CD4-positive, alpha-beta T cell (primary cell): ENCODE data around the gene DAZL. TPM values are rescaled to one million over a fixed set of nuclear protein-coding genes. Genes with fewer than 3 reads are reported as not detected.

Source experiments
- ATAC-seq: fragments of 200-7000 bp; cut with Tn5 transposase; one replicate; pipeline ENCODE4 v1.10.0; 2022; ENCODE audit warnings: mild to moderate bottlenecking; ENCODE audit not compliant: poor library complexity
- CTCF ChIA-PET: fragments of 350-600 bp; sonication (Branson Sonifier 250); formaldehyde crosslinking; loops from one replicate; lab custom pipeline; 2021; ENCODE audit warnings: antibody characterized with exemption, inconsistent platforms; lab: Charles Lee
- POLR2A ChIA-PET: fragments of 350-600 bp; sonication (Branson Sonifier 250); formaldehyde crosslinking; loops from one replicate; lab custom pipeline; 2021; ENCODE audit warnings: antibody characterized with exemption, inconsistent platforms; lab: Charles Lee
- DNase-seq, 14 experiments: peaks; one replicate each; pipeline ENCODE4 v3.0.0-alpha.2; 2013 to 2020; ENCODE audit warnings: mixed read lengths in 2 of 14
- H3K27ac ChIP-seq, 2 donors: one replicate each; pipeline versions ENCODE4 v1.5.1 to v1.7.0; 2013; ENCODE audit warnings: low read length in 2 of 2, low read depth in 1 of 2, mild to moderate bottlenecking in 1 of 2
- H3K27me3 ChIP-seq, 2 experiments: 1 replicate in 1 of 2; 2 replicates in 1 of 2; pipeline versions ENCODE4 v1.6.1 to v1.7.0; 2013; ENCODE audit warnings: low read length in 2 of 2, control low read depth in 1 of 2, mild to moderate bottlenecking in 1 of 2, moderate library complexity in 1 of 2; ENCODE audit not compliant: insufficient read depth in 2 of 2, control insufficient read depth in 1 of 2
- H3K36me3 ChIP-seq: one replicate; pipeline ENCODE4 v1.6.1; 2013; ENCODE audit warnings: low read length, control low read depth; ENCODE audit not compliant: insufficient read depth
- H3K4me1 ChIP-seq: one replicate; pipeline ENCODE4 v1.6.1; 2013; ENCODE audit warnings: low read length, control low read depth; ENCODE audit not compliant: insufficient read depth
- H3K4me3 ChIP-seq: one replicate; pipeline ENCODE4 v1.5.1; 2013; ENCODE audit warnings: mild to moderate bottlenecking, low read length, moderate library complexity
- H3K9me3 ChIP-seq, 2 experiments: 1 replicate in 1 of 2; 2 replicates in 1 of 2; pipeline versions ENCODE4 v1.6.1 to v1.7.0; 2013; ENCODE audit warnings: low read length in 2 of 2, mild to moderate bottlenecking in 2 of 2, control low read depth in 1 of 2, moderate library complexity in 1 of 2; ENCODE audit not compliant: control insufficient read depth in 1 of 2, insufficient read depth in 1 of 2
- H3K27ac Mint-ChIP-seq: one replicate; pipeline ENCODE4 v1.8.0; 2020; ENCODE audit warnings: mixed read lengths
- H3K27me3 Mint-ChIP-seq: one replicate; pipeline ENCODE4 v1.8.0; 2021; ENCODE audit warnings: mixed read lengths
- H3K36me3 Mint-ChIP-seq: one replicate; pipeline ENCODE4 v1.8.0; 2021; ENCODE audit warnings: low read depth, mixed read lengths
- H3K4me1 Mint-ChIP-seq: one replicate; pipeline ENCODE4 v1.8.0; 2021; ENCODE audit warnings: low read depth, mixed read lengths
- H3K4me3 Mint-ChIP-seq: one replicate; pipeline ENCODE4 v1.8.0; 2020; ENCODE audit warnings: mild to moderate bottlenecking, mixed read lengths
- H3K9me3 Mint-ChIP-seq: one replicate; pipeline ENCODE4 v1.8.0; 2020; ENCODE audit warnings: mixed read lengths
- intact Hi-C, 2 experiments: fragments of 100-400 bp; cut with DNase I in 1 of 2; cut with micrococcal nuclease in 1 of 2; formaldehyde crosslinking; loops; one replicate each; pipeline versions ENCODE4 v1.15.1 to v1.9.0; 2023 to 2025; cut with DNase I, micrococcal nuclease
- total RNA-seq, 174 experiments: library from RNA in 2 of 174; stranded (reverse) in 2 of 174; gene quantifications; one replicate each; pipeline ENCODE4 v1.2.3 and lab custom pipeline; 2021 to 2026
- TF ChIP-seq, protein P1 (sequence below): fragments of 200-600 bp; IDR thresholded peaks from one replicate; pipeline ENCODE4 v1.8.0; 2022; ENCODE audit warnings: antibody characterized with exemption, mild to moderate bottlenecking

The DAZL gene
- total RNA-seq, 2 experiments from 2014 or later, result not detected

DNA sequence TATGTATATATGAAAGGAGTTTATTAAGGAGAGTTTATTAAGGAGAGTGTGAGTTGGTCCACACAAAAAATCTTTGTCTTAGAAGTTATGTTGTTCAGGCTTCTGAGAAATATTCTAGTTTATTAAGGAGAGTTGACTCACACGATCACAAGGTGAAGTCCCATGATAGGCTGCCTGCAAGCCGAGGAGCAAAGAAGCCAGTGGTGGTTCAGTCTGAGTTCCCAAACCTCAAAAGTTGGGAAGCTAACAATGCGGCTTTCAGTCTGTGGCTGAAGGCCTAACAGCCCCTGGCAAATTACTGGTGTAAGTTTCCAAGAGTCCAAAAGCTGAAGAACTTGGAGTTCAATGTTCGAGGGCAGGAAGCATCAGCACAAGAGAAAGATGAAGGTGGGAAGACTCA is 42.4 kb upstream of the DAZL start:
- H3K4me1 Mint-ChIP-seq, result no peaks in the 10 kb centered on the region
- H3K9me3 Mint-ChIP-seq, result no peaks in the 10 kb centered on the region
- H3K4me3 Mint-ChIP-seq, result no peak overlapping the region
- CTCF ChIA-PET, result no interaction called here
- no peak overlapping the region for H3K27ac Mint-ChIP-seq
- H3K4me3 ChIP-seq, result no peak overlapping the region
- no peaks in the 10 kb centered on the region for H3K27me3 Mint-ChIP-seq
- POLR2A ChIA-PET, result no interaction called here
- DNase-seq (no peak), ATAC-seq (no peak)
- intact Hi-C loops, result no loop called here
- TF ChIP-seq, protein P1, sequence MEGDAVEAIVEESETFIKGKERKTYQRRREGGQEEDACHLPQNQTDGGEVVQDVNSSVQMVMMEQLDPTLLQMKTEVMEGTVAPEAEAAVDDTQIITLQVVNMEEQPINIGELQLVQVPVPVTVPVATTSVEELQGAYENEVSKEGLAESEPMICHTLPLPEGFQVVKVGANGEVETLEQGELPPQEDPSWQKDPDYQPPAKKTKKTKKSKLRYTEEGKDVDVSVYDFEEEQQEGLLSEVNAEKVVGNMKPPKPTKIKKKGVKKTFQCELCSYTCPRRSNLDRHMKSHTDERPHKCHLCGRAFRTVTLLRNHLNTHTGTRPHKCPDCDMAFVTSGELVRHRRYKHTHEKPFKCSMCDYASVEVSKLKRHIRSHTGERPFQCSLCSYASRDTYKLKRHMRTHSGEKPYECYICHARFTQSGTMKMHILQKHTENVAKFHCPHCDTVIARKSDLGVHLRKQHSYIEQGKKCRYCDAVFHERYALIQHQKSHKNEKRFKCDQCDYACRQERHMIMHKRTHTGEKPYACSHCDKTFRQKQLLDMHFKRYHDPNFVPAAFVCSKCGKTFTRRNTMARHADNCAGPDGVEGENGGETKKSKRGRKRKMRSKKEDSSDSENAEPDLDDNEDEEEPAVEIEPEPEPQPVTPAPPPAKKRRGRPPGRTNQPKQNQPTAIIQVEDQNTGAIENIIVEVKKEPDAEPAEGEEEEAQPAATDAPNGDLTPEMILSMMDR, result no peak
- no peaks in the 10 kb centered on the region for H3K27me3 ChIP-seq
- no peaks in the 10 kb centered on the region for H3K4me1 ChIP-seq
- H3K36me3 ChIP-seq, result no peaks in the 10 kb centered on the region
- no peaks in the 10 kb centered on the region for H3K9me3 ChIP-seq
- H3K27ac ChIP-seq, result no peak overlapping the region
- H3K36me3 Mint-ChIP-seq, result no peaks in the 10 kb centered on the region

DNA sequence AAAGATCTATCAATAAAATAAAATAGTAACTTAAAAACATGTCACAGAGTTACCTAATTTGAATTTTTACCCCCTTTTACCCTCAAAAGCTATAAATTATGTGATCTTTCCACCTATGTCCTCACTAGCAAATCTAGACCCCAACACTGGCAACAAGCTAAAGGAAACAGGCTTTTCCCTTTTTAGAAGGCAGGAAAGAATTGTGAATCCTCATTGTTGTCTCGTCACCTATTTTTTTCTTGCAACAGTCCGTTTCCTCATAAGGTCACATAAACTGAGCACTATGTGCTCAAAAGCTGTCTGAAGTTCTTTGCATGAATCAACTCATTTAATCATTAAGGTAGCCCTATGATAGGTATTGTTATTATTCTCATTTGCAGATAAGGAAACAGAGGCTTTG is 34.6 kb upstream of the DAZL start:
- H3K4me1 ChIP-seq, result no peaks in the 10 kb centered on the region
- no peaks in the 10 kb centered on the region for H3K27me3 Mint-ChIP-seq
- DNase-seq (no peak), ATAC-seq (no peak)
- H3K4me3 Mint-ChIP-seq, result no peak overlapping the region
- H3K27ac Mint-ChIP-seq, result no peak overlapping the region
- TF ChIP-seq, protein P1, result no peak
- no peak overlapping the region for H3K4me3 ChIP-seq
- intact Hi-C loops, result no loop called here
- H3K36me3 Mint-ChIP-seq, result no peaks in the 10 kb centered on the region
- no peak overlapping the region for H3K27ac ChIP-seq
- no peaks in the 10 kb centered on the region for H3K27me3 ChIP-seq
- POLR2A ChIA-PET, result no interaction called here
- no peaks in the 10 kb centered on the region for H3K9me3 ChIP-seq
- H3K36me3 ChIP-seq, result no peaks in the 10 kb centered on the region
- H3K9me3 Mint-ChIP-seq, result no peaks in the 10 kb centered on the region
- CTCF ChIA-PET, result no interaction called here
- no peaks in the 10 kb centered on the region for H3K4me1 Mint-ChIP-seq

DNA sequence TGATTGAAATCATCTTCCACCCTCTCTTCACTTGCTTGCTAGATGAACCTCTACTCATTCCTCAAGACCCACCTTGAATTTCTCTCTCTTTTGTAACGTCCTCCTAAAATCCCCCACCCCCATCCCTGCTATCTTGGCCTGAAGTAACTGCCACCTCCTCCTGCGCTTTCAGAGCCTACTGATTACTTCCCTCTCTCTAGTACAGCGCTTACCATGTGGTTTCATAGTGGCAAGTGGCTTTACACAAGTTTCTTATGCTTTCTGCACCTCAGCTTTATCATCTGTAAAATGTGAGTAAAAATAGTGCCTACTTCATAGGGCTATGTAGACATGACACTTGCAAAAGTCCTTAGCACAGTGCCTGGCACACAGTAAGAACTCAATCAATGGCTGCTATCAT is 28.7 kb upstream of the DAZL start:
- Mint-ChIP-seq H3K4me3 (no peak overlapping the region), H3K4me1 (no peaks in the 10 kb centered on the region), H3K27ac (no peak overlapping the region), H3K36me3 (no peaks in the 10 kb centered on the region), H3K27me3 (no peaks in the 10 kb centered on the region), H3K9me3 (no peaks in the 10 kb centered on the region)
- CTCF ChIA-PET, result no interaction called here
- intact Hi-C loops, result no loop called here
- no peaks in the 10 kb centered on the region for H3K27me3 ChIP-seq
- no peaks in the 10 kb centered on the region for H3K9me3 ChIP-seq
- no peaks in the 10 kb centered on the region for H3K36me3 ChIP-seq
- DNase-seq (no peak), ATAC-seq (no peak)
- H3K27ac ChIP-seq, result no peak overlapping the region
- TF ChIP-seq, protein P1, result no peak
- POLR2A ChIA-PET, result no interaction called here
- no peak overlapping the region for H3K4me3 ChIP-seq
- no peaks in the 10 kb centered on the region for H3K4me1 ChIP-seq
